K562 (cell line): Measurements from ENCODE around the gene RPL22L1. TPM values are rescaled to one million over a fixed set of nuclear protein-coding genes. Genes with fewer than 3 reads are reported as not detected.

Source experiments
- BCLAF1 ChIP-seq, 2 experiments: fragments of 450-650 bp in 1 of 2; IDR thresholded peaks; 2 replicates each; pipeline ENCODE4 v1.6.1; 2011 to 2017; ENCODE audit warnings: low read depth in 2 of 2, antibody characterized with exemption in 1 of 2, borderline replicate concordance in 1 of 2, low read length in 1 of 2, mild to moderate bottlenecking in 1 of 2, mixed read lengths in 1 of 2; ENCODE audit not compliant: control insufficient read depth in 1 of 2
- FOXK2 ChIP-seq, 2 experiments: fragments of 450-650 bp; IDR thresholded peaks in 1 of 2; conservative IDR thresholded peaks in 1 of 2; 2 replicates each; pipeline ENCODE4 v1.6.1; 2016; ENCODE audit warnings: low read depth in 2 of 2, mild to moderate bottlenecking in 1 of 2
- GABPB2 ChIP-seq: fragments of 250-450 bp; sonication (Bioruptor Pico); conservative IDR thresholded peaks from 2 replicates; pipeline ENCODE4 v1.5.1; 2021; ENCODE audit warnings: mild to moderate bottlenecking
- LARP7 ChIP-seq: fragments of 450-650 bp; IDR thresholded peaks from 2 replicates; pipeline ENCODE4 v1.6.1; 2016
- LEF1 ChIP-seq: fragments of 450-650 bp; IDR thresholded peaks from 2 replicates; pipeline ENCODE4 v1.6.1; 2016; ENCODE audit warnings: mild to moderate bottlenecking
- MBD2 ChIP-seq: sonication (generic); IDR thresholded peaks from 2 replicates; pipeline ENCODE4 v1.6.1; 2016; ENCODE audit warnings: low read depth, borderline replicate concordance
- MLLT1 ChIP-seq, 2 experiments: fragments of 450-650 bp; IDR thresholded peaks; 2 replicates each; pipeline ENCODE4 v1.6.1; 2016
- NCOA4 ChIP-seq: fragments of 450-650 bp; IDR thresholded peaks from 2 replicates; pipeline ENCODE4 v1.6.1; 2018; ENCODE audit warnings: mild to moderate bottlenecking; ENCODE audit not compliant: partially characterized antibody
- POLR2A ChIP-seq: fragments of 450-650 bp; conservative IDR thresholded peaks from 2 replicates; pipeline ENCODE4 v1.6.1; 2016
- RBFOX2 ChIP-seq: fragments of 200-400 bp; formaldehyde crosslinking; IDR thresholded peaks from 2 replicates; pipeline ENCODE4 v1.6.1; 2017; ENCODE audit warnings: low read depth, mild to moderate bottlenecking, low read length, moderate library complexity
- RCOR1 ChIP-seq, 2 experiments: IDR thresholded peaks; 2 replicates each; pipeline ENCODE4 v1.6.1; 2012; ENCODE audit warnings: low read depth in 2 of 2, low read length in 2 of 2, borderline replicate concordance in 1 of 2, improper control_type of control experiment in 1 of 2
- SUPT5H ChIP-seq: fragments of 450-650 bp; IDR thresholded peaks from 2 replicates; pipeline ENCODE4 v1.6.1; 2016
- ZBTB43 ChIP-seq: sonication (generic); formaldehyde crosslinking; IDR thresholded peaks from 2 replicates; pipeline ENCODE4 v1.8.0; 2023; ENCODE audit warnings: mild to moderate bottlenecking, missing genetic modification reagents
- polyA plus RNA-seq, 8 experiments: library from polyadenylated mRNA; depleted of rRNA in 4 of 8; stranded (reverse) in 5 of 8; unstranded in 3 of 8; fragments of >200 nt; fragmentation: Nextera tagmentation in 2 of 8; fragmentation: Illumina TruSeq in 1 of 8; extraction: Ambion mirVana in 2 of 8; extraction: Trizol in 1 of 8; gene quantifications; 2 replicates each; pipeline versions ENCODE4 v1.2.1 to v1.2.3, GENCODE V29; 2011 to 2014; ENCODE audit warnings: inconsistent platforms in 1 of 8, missing spikeins in 1 of 8
- total RNA-seq, 7 experiments: library from RNA; depleted of rRNA in 6 of 7; stranded (reverse); fragments of >200 nt in 6 of 7; fragmentation: Illumina TruSeq in 2 of 7; extraction: Trizol in 2 of 7; gene quantifications; 2 replicates each; pipeline versions ENCODE4 v1.2.1 to v1.2.3, GENCODE V29; 2011 to 2021; ENCODE audit warnings: low replicate concordance in 1 of 7
- TF ChIP-seq, protein P1 (sequence below): fragments of 450-650 bp; IDR thresholded peaks from 2 replicates; pipeline ENCODE4 v1.6.1; 2017; ENCODE audit warnings: antibody characterized with exemption
- TF ChIP-seq, protein P2 (sequence below): sonication (generic); formaldehyde crosslinking; IDR thresholded peaks from 2 replicates; pipeline ENCODE4 v1.5.0; 2020; ENCODE audit warnings: missing genetic modification reagents
- TF ChIP-seq, protein P3 (sequence below): fragments of 200-800 bp; sonication (Bioruptor generic); IDR thresholded peaks from 2 replicates; pipeline ENCODE4 v1.6.1; 2017; ENCODE audit warnings: missing genetic modification characterization, missing compliant biosample characterization

Gene RPL22L1
- total and polyA plus RNA-seq, 9 of the 15 experiments (the other 6 are each of a cell fraction or from before 2014, with no cell fraction given), result 53.9 to 198 (median 108) TPM

- TF ChIP-seq, protein P1, sequence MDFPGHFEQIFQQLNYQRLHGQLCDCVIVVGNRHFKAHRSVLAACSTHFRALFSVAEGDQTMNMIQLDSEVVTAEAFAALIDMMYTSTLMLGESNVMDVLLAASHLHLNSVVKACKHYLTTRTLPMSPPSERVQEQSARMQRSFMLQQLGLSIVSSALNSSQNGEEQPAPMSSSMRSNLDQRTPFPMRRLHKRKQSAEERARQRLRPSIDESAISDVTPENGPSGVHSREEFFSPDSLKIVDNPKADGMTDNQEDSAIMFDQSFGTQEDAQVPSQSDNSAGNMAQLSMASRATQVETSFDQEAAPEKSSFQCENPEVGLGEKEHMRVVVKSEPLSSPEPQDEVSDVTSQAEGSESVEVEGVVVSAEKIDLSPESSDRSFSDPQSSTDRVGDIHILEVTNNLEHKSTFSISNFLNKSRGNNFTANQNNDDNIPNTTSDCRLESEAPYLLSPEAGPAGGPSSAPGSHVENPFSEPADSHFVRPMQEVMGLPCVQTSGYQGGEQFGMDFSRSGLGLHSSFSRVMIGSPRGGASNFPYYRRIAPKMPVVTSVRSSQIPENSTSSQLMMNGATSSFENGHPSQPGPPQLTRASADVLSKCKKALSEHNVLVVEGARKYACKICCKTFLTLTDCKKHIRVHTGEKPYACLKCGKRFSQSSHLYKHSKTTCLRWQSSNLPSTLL, result peak; percentile 21; the same call in 1 of the 2 replicates
- TF ChIP-seq MBD2, result no peak
- TF ChIP-seq LEF1, result peak; percentile 27; the same call in 1 of the 2 replicates
- TF ChIP-seq, protein P2, sequence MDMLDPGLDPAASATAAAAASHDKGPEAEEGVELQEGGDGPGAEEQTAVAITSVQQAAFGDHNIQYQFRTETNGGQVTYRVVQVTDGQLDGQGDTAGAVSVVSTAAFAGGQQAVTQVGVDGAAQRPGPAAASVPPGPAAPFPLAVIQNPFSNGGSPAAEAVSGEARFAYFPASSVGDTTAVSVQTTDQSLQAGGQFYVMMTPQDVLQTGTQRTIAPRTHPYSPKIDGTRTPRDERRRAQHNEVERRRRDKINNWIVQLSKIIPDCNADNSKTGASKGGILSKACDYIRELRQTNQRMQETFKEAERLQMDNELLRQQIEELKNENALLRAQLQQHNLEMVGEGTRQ (CRISPR knock-in tag), result peak; percentile 42; the same call in 1 of the 2 replicates
- peak; percentile 45 for TF ChIP-seq RBFOX2
- no peak for TF ChIP-seq NCOA4
- no peak for TF ChIP-seq GABPB2
- no peak for TF ChIP-seq BCLAF1 (IDR thresholded peaks at IDR 0.05; ENCODE audit: borderline replicate concordance in 1 of 2, control insufficient read depth in 1 of 2, low read depth in 2 of 2, low read length in 1 of 2)
- peak; percentile 57; the same call in 1 of the 2 replicates for TF ChIP-seq SUPT5H
- peak in 1 of 2 experiments; percentile 43; a peak in 2 of 4 replicates for TF ChIP-seq MLLT1 (IDR thresholded peaks at IDR 0.05)
- TF ChIP-seq ZBTB43 (CRISPR knock-in tag), result no peak
- 0 out of 4 replicates have a peak, but pooled peaks of 1 of the 2 experiments have one; percentile 28 for TF ChIP-seq FOXK2 (conservative IDR thresholded peaks at IDR 0.05 in 1 of 2, IDR thresholded peaks at IDR 0.05 in 1 of 2; ENCODE audit: low read depth in 2 of 2)
- TF ChIP-seq LARP7, result peak; percentile 89
- TF ChIP-seq, protein P3, sequence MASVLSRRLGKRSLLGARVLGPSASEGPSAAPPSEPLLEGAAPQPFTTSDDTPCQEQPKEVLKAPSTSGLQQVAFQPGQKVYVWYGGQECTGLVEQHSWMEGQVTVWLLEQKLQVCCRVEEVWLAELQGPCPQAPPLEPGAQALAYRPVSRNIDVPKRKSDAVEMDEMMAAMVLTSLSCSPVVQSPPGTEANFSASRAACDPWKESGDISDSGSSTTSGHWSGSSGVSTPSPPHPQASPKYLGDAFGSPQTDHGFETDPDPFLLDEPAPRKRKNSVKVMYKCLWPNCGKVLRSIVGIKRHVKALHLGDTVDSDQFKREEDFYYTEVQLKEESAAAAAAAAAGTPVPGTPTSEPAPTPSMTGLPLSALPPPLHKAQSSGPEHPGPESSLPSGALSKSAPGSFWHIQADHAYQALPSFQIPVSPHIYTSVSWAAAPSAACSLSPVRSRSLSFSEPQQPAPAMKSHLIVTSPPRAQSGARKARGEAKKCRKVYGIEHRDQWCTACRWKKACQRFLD (CRISPR knock-in tag), result no peak
- no peak for TF ChIP-seq RCOR1 (IDR thresholded peaks at IDR 0.05; ENCODE audit: borderline replicate concordance in 1 of 2, low read depth in 2 of 2, low read length in 2 of 2)
- peak; percentile 60; the same call in 1 of the 2 replicates for TF ChIP-seq POLR2A
Observed at GRCh38 chr3:170868577-170869238, 1.3 kb downstream of the RPL22L1 start (continued).
